Left cardiac atrium (tissue), 4 donors: ENCODE results near the gene NR2F6. TPM values are rescaled to one million over a fixed set of nuclear protein-coding genes. Genes with fewer than 3 reads are reported as not detected.
"Not testable (repeated sequence)": the region's sequence is repeated elsewhere in the genome, so short reads cannot be mapped to it uniquely, and the experiment has no call there.

Experiments used
- ATAC-seq, 2 donors: fragments of 200-7000 bp; cut with Tn5 transposase; one replicate each; pipeline ENCODE4 v1.9.1; 2020; ENCODE audit warnings: mild to moderate bottlenecking in 2 of 2, moderate library complexity in 2 of 2
- DNase-seq: peaks from one replicate; pipeline ENCODE4 v3.0.0-alpha.2; 2020
- intact Hi-C, 2 donors: fragments of 100-400 bp; cut with DNase I; formaldehyde crosslinking; loops; one replicate each; pipeline versions ENCODE4 v1.14.1 to v1.15.1; 2022 to 2023
- total RNA-seq, 2 donors: library from RNA; stranded (reverse); fragmentation: NEBNext Ultra II Directional; extraction: Animal tissue kit (Norgen Biotek cat#: 25700); gene quantifications; one replicate each; pipeline ENCODE4 v1.2.1, GENCODE V29; 2021
- donor health status: DM: no; HTN: yes; CAD: no.
- donor health status: DM: no; HTN: yes; CAD: no; lungs with severe emphysema.
- donor health status: DM: yes; HTN: yes; CAD: no.
- donor health status: Dilated cardiomyopathy.

The NR2F6 gene
- total RNA-seq, 2 donors from 2014 or later: 40.5 to 49.9 TPM

GRCh38 chr19:17200408-17201079, 45.2 kb downstream of the NR2F6 start:
- intact Hi-C loops: loop anchor here in 1 of 2 donors (10.0 kb wide), 1 partner anchor 84 kb away; the partner anchor contains the start of gene ANKLE1
- DNase-seq (no peak), ATAC-seq (no peak)

GRCh38 chr19:17197666-17198065, 48.1 kb downstream of the NR2F6 start:
- ATAC-seq (no peak), DNase-seq (no peak)
- intact Hi-C loops: no loop called here

GRCh38 chr19:17196610-17197009, 49.1 kb downstream of the NR2F6 start:
- intact Hi-C loops: no loop called here

DNA sequence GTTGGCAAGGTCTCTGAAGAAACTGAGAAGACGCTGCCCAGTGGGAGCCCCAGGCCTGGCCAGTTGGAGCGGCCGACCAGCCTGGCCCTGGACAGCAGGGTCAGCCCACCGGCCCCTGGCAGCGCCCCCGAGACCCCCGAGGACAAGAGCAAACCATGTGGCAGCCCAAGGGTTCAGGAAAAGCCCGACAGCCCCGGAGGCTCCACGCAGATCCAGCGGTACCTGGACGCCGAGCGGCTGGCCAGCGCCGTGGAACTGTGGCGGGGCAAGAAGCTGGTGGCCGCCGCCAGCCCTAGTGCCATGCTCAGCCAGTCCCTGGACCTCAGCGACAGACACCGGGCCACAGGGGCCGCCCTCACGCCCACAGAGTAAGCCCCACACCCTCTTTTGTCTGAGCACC, 50.6 kb downstream of the NR2F6 start:
- intact Hi-C loops: no loop called here
- DNase-seq (no peak), ATAC-seq (no peak)

More at GRCh38 chr19:17196610-17197009, 49.1 kb downstream of the NR2F6 start:
- DNase-seq (no peak), ATAC-seq (no peak)

- DNase-seq (no peak), ATAC-seq (no peak)
- intact Hi-C loops: no loop called here
These were observed 51.1 kb downstream of the NR2F6 start for GRCh38 chr19:17194608-17195007.

GRCh38 chr19:17192751-17193150, 53.0 kb downstream of the NR2F6 start:
- DNase-seq (no peak), ATAC-seq (no peak)
- intact Hi-C loops: no loop called here

DNA sequence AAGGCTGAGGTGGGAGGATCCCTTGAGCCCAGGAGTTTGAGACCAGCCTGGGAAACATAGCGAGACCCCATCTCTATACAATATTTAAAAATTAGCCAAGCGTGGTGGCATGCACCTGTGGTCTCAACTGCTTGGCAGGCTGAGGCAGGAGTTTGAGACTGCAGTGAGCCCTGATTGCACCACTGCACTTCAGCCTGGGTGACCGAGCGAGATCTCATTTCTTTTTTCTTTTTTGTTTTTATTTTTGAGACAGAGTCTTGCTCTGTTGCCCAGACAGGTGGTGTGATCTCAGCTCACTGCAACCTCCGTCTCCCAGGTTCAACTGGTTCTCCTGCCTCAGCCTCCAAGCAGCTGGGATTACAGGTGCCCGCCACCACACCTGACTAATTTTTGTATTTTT, 54.0 kb downstream of the NR2F6 start:
- intact Hi-C loops, ATAC-seq, DNase-seq: not testable (repeated sequence)

- intact Hi-C loops: no loop called here
- no peak for DNase-seq
- ATAC-seq: no peak
These were observed 60.1 kb downstream of the NR2F6 start for GRCh38 chr19:17185590-17185989.

- ATAC-seq: peak; percentile 34 to 63
- no peak for DNase-seq
- intact Hi-C loops: no loop called here
These were observed 61.3 kb downstream of the NR2F6 start for GRCh38 chr19:17184371-17184841.

- ATAC-seq (no peak), DNase-seq (no peak)
- intact Hi-C loops: no loop called here
These were observed 61.8 kb downstream of the NR2F6 start for GRCh38 chr19:17183858-17184321.

GRCh38 chr19:17183271-17183761, 62.4 kb downstream of the NR2F6 start:
- intact Hi-C loops: no loop called here
- DNase-seq (no peak), ATAC-seq (no peak)

Other genes with a start within 250 kb of the NR2F6 start
- 10 to 100 TPM in 1 of 2 donors, 1 to 10 TPM in 1; 8.9 to 11.3 TPM for gene CPAMD8, start 219.1 kb downstream of the NR2F6 start, total RNA-seq
- gene HAUS8, start 170.5 kb downstream of the NR2F6 start, total RNA-seq: 1 to 10 TPM; 3.9 to 5.0 TPM
- 10 to 100 TPM; 32.5 to 44.6 TPM for gene MYO9B, start 170.1 kb downstream of the NR2F6 start, total RNA-seq
- 10 to 100 TPM; 22.5 to 23.4 TPM for gene USE1, start 30.6 kb downstream of the NR2F6 start, total RNA-seq
- gene OCEL1, start 19.7 kb downstream of the NR2F6 start, total RNA-seq: 10 to 100 TPM; 18.7 to 25.3 TPM
- 1 to 10 TPM; 6.5 to 6.7 TPM for gene USHBP1, start 18.8 kb upstream of the NR2F6 start, total RNA-seq
- 10 to 100 TPM; 67.2 to 68.3 TPM for gene BABAM1, start 21.5 kb upstream of the NR2F6 start, total RNA-seq
- gene ANKLE1, start 36.0 kb upstream of the NR2F6 start, total RNA-seq: under 1 TPM; 0.37 to 0.47 TPM
- 10 to 100 TPM; 11.2 to 11.6 TPM for gene ABHD8, start 57.5 kb upstream of the NR2F6 start, total RNA-seq
- 100 to 1,000 TPM; 147 to 152 TPM for gene MRPL34, start 60.0 kb upstream of the NR2F6 start, total RNA-seq
- gene DDA1, start 63.6 kb upstream of the NR2F6 start, total RNA-seq: 10 to 100 TPM; 27.5 to 33.3 TPM
- 1 to 10 TPM; 9.5 to 10.0 TPM for gene ANO8, start 88.9 kb upstream of the NR2F6 start, total RNA-seq
- gene GTPBP3, start 91.6 kb upstream of the NR2F6 start, total RNA-seq: 10 to 100 TPM in 1 of 2 donors, 1 to 10 TPM in 1; 9.7 to 12.8 TPM
- 100 to 1,000 TPM; 102 to 137 TPM for gene PLVAP, start 131.4 kb upstream of the NR2F6 start, total RNA-seq
- not detected for gene CCDC194, start 148.3 kb upstream of the NR2F6 start, total RNA-seq
- gene BST2, start 159.7 kb upstream of the NR2F6 start, total RNA-seq: 10 to 100 TPM; 56.9 to 72.6 TPM
- 10 to 100 TPM; 22.6 to 24.8 TPM for gene MVB12A, start 174.1 kb upstream of the NR2F6 start, total RNA-seq
- gene TMEM221, start 202.7 kb upstream of the NR2F6 start, total RNA-seq: under 1 TPM; 0.18 to 0.21 TPM
- under 1 TPM in 1 of 2 donors, not detected in 1; 0.56 TPM for gene NXNL1, start 215.0 kb upstream of the NR2F6 start, total RNA-seq
- 10 to 100 TPM; 33.4 to 55.1 TPM for gene SLC27A1, start 224.6 kb upstream of the NR2F6 start, total RNA-seq